A549 (cell line): ENCODE results near the gene OR6B3.

Source experiments
- EHF ChIP-seq: fragments of 250-450 bp; sonication (Bioruptor Pico); IDR thresholded peaks from 2 replicates; pipeline ENCODE4 v1.5.0; 2020; ENCODE audit warnings: mild to moderate bottlenecking
- POLR2A ChIP-seq: IDR thresholded peaks from 2 replicates; pipeline ENCODE4 v1.6.1; 2012; ENCODE audit warnings: mild to moderate bottlenecking, low read length
- TF ChIP-seq, protein P1 (sequence below): fragments of 200-600 bp; sonication (generic); IDR thresholded peaks from 2 replicates; pipeline ENCODE4 v1.6.1; 2016; ENCODE audit warnings: antibody characterized with exemption, mild to moderate bottlenecking, moderate library complexity
- TF ChIP-seq, protein P2 (sequence below): fragments of >200 bp; sonication (Bioruptor Twin); formaldehyde crosslinking; IDR thresholded peaks from 3 replicates; pipeline ENCODE4 v1.5.1; 2016

- TF ChIP-seq, protein P1, sequence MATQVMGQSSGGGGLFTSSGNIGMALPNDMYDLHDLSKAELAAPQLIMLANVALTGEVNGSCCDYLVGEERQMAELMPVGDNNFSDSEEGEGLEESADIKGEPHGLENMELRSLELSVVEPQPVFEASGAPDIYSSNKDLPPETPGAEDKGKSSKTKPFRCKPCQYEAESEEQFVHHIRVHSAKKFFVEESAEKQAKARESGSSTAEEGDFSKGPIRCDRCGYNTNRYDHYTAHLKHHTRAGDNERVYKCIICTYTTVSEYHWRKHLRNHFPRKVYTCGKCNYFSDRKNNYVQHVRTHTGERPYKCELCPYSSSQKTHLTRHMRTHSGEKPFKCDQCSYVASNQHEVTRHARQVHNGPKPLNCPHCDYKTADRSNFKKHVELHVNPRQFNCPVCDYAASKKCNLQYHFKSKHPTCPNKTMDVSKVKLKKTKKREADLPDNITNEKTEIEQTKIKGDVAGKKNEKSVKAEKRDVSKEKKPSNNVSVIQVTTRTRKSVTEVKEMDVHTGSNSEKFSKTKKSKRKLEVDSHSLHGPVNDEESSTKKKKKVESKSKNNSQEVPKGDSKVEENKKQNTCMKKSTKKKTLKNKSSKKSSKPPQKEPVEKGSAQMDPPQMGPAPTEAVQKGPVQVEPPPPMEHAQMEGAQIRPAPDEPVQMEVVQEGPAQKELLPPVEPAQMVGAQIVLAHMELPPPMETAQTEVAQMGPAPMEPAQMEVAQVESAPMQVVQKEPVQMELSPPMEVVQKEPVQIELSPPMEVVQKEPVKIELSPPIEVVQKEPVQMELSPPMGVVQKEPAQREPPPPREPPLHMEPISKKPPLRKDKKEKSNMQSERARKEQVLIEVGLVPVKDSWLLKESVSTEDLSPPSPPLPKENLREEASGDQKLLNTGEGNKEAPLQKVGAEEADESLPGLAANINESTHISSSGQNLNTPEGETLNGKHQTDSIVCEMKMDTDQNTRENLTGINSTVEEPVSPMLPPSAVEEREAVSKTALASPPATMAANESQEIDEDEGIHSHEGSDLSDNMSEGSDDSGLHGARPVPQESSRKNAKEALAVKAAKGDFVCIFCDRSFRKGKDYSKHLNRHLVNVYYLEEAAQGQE: no peak
- TF ChIP-seq, protein P2, sequence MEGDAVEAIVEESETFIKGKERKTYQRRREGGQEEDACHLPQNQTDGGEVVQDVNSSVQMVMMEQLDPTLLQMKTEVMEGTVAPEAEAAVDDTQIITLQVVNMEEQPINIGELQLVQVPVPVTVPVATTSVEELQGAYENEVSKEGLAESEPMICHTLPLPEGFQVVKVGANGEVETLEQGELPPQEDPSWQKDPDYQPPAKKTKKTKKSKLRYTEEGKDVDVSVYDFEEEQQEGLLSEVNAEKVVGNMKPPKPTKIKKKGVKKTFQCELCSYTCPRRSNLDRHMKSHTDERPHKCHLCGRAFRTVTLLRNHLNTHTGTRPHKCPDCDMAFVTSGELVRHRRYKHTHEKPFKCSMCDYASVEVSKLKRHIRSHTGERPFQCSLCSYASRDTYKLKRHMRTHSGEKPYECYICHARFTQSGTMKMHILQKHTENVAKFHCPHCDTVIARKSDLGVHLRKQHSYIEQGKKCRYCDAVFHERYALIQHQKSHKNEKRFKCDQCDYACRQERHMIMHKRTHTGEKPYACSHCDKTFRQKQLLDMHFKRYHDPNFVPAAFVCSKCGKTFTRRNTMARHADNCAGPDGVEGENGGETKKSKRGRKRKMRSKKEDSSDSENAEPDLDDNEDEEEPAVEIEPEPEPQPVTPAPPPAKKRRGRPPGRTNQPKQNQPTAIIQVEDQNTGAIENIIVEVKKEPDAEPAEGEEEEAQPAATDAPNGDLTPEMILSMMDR: no peak
- TF ChIP-seq POLR2A: no peak
- no peak for TF ChIP-seq EHF (CRISPR knock-in tag)
Measured at GRCh38 chr2:240048237-240048636, 5.1 kb downstream of the OR6B3 start.
